HEK293T (cell line): ENCODE results near the gene CASQ2.

Source experiments
- CTCF ChIA-PET: fragments of 350-600 bp; formaldehyde crosslinking; extraction: SDS; loops from one replicate; lab custom pipeline; 2021; ENCODE audit warnings: antibody characterized with exemption, inconsistent platforms; lab: Yijun Ruan, JAX
- POLR2A ChIA-PET: fragments of 350-600 bp; formaldehyde crosslinking; extraction: SDS; loops from one replicate; lab custom pipeline; 2020; ENCODE audit warnings: antibody characterized with exemption, inconsistent platforms; lab: Yijun Ruan, JAX
- DNase-seq: peaks from one replicate; pipeline ENCODE4 v3.0.0; 2012; ENCODE audit warnings: mixed read lengths; ENCODE audit errors: extremely low spot score
- ARNT ChIP-seq: fragments of 450-650 bp; IDR thresholded peaks from 2 replicates; pipeline ENCODE4 v1.6.1; 2017; ENCODE audit warnings: mild to moderate bottlenecking
- BHLHE40 ChIP-seq: fragments of 450-650 bp; IDR thresholded peaks from 2 replicates; pipeline ENCODE4 v1.6.1; 2016; ENCODE audit warnings: mild to moderate bottlenecking, moderate library complexity, borderline replicate concordance
- CTBP1 ChIP-seq: fragments of 450-650 bp; IDR thresholded peaks from 2 replicates; pipeline ENCODE4 v1.6.1; 2016; ENCODE audit warnings: borderline replicate concordance
- ELF4 ChIP-seq: fragments of 450-650 bp; IDR thresholded peaks from 2 replicates; pipeline ENCODE4 v1.6.1; 2017; ENCODE audit warnings: antibody characterized with exemption
- FOXA1 ChIP-seq: fragments of 450-650 bp; IDR thresholded peaks from 2 replicates; pipeline ENCODE4 v1.6.1; 2016; ENCODE audit warnings: mild to moderate bottlenecking
- FOXK2 ChIP-seq: fragments of 450-650 bp; IDR thresholded peaks from 2 replicates; pipeline ENCODE4 v1.6.1; 2016; ENCODE audit warnings: mild to moderate bottlenecking
- FOXM1 ChIP-seq: fragments of 450-650 bp; IDR thresholded peaks from 2 replicates; pipeline ENCODE4 v1.6.1; 2017; ENCODE audit warnings: mild to moderate bottlenecking, borderline replicate concordance
- HDGF ChIP-seq: fragments of 450-650 bp; IDR thresholded peaks from 2 replicates; pipeline ENCODE4 v1.6.1; 2017; ENCODE audit warnings: antibody characterized with exemption, borderline replicate concordance
- L3MBTL2 ChIP-seq: fragments of 450-650 bp; conservative IDR thresholded peaks from 2 replicates; pipeline ENCODE4 v1.6.1; 2016; ENCODE audit warnings: mild to moderate bottlenecking
- LEF1 ChIP-seq: fragments of 450-650 bp; IDR thresholded peaks from 2 replicates; pipeline ENCODE4 v1.6.1; 2017; ENCODE audit warnings: mild to moderate bottlenecking, borderline replicate concordance
- NFRKB ChIP-seq: fragments of 450-650 bp; IDR thresholded peaks from 2 replicates; pipeline ENCODE4 v1.6.1; 2016; ENCODE audit warnings: mild to moderate bottlenecking, moderate library complexity
- SP1 ChIP-seq: fragments of 450-650 bp; IDR thresholded peaks from 2 replicates; pipeline ENCODE4 v1.6.1; 2017
- SUZ12 ChIP-seq: fragments of 450-650 bp; IDR thresholded peaks from 2 replicates; pipeline ENCODE4 v1.6.1; 2016; ENCODE audit warnings: mild to moderate bottlenecking
- TARDBP ChIP-seq: fragments of 450-650 bp; IDR thresholded peaks from 2 replicates; pipeline ENCODE4 v1.6.1; 2016
- ZNF384 ChIP-seq: fragments of 450-650 bp; IDR thresholded peaks from 2 replicates; pipeline ENCODE4 v1.6.1; 2016
- TF ChIP-seq, protein P1 (sequence below): fragments of 450-650 bp; IDR thresholded peaks from 2 replicates; pipeline ENCODE4 v1.6.1; 2016

CASQ2 gene

DNA sequence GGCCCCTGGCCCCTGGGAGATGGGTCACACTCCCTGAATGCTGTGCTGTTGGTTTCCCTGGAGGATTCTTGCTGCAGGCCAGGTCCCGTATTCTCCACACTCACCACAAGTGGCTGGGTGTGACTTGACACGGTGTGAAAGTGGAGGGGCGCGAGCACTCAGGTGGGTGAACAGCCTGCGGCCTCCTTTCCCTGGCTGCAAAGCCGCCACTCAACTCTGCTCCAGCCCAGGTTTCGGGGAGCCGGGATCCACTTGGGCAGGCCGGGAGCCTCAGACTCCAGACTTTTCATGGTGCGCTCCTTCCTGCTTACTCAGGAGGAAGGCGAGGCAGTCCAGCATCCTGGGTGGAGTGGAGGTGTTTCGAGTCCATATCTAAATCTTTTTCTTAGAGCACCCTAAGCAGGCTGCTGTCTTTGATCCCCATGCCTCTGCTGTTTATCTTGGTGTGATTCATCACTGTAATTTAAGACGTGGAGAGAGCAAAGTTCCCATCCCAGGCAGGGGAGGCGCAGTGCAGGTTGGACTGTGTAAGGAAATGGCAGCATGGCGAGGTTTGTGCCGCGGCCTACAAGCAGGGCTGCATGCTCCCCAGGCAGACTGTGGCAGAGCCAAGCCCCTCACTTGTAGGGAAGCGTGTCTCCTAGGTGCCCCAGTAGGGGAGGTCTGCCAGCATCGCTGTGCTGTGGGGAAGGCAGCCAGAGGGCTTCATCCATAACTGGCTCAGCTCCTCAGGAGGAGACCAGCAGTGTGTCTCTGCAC lies 97.2 kb downstream of the CASQ2 start:
- ChIA-PET POLR2A (no interaction called here), CTCF (interaction anchor here (1.7 kb wide), 1 partner anchor 35 kb away, joined by 8 read pairs; no protein-coding TSS in a partner anchor)
- DNase-seq: no peak

DNA sequence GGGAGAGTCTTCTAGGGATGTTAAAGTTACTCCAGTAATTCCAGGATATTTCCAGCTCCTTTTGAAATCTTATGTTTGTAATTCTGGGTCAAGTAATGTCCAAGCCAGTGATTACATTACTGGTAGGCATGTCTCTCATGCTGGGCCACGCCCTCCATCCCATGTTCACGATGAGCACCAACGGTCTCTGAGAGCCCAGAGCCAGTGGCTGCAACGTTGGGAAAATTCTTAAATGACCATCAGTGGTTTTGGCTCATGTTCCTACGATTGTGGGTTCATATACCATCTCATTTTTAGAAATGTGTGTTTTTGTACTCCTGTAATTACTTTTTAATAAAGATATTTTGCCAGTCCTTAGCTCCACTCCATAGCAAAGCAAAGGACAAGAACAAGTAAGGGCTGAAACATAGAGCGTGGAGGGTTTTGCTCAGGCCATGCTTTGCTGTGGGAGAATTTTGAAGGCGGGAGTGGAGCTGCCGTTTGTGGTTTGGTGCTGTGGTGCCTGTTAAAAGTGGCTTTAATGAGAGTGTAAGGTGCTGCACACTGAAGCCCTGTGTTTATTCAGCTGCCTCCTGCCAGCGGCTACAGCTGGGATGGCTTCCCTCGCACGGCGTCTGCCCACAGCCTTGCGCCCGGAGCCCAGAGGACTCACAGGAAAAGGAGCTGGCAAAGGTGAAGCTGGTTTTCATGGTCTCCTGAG lies 97.9 kb downstream of the CASQ2 start:
- TF ChIP-seq L3MBTL2 (no peak), ARNT (no peak)
- ChIA-PET POLR2A (no interaction called here), CTCF (interaction anchor here (1.7 kb wide), 1 partner anchor 36 kb away, joined by 8 read pairs; no protein-coding TSS in a partner anchor)
- no peak for DNase-seq

More for the DNA sequence above, 97.2 kb downstream of the CASQ2 start:
- TF ChIP-seq HDGF (no peak), ARNT (no peak), FOXM1 (no peak), L3MBTL2 (no peak), CTBP1 (no peak), NFRKB (no peak), SP1 (no peak), FOXA1 (no peak), SUZ12 (no peak), ZNF384 (no peak), FOXK2 (no peak), BHLHE40 (no peak)
- TF ChIP-seq, protein P1, sequence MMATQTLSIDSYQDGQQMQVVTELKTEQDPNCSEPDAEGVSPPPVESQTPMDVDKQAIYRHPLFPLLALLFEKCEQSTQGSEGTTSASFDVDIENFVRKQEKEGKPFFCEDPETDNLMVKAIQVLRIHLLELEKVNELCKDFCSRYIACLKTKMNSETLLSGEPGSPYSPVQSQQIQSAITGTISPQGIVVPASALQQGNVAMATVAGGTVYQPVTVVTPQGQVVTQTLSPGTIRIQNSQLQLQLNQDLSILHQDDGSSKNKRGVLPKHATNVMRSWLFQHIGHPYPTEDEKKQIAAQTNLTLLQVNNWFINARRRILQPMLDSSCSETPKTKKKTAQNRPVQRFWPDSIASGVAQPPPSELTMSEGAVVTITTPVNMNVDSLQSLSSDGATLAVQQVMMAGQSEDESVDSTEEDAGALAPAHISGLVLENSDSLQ: no peak

DNA sequence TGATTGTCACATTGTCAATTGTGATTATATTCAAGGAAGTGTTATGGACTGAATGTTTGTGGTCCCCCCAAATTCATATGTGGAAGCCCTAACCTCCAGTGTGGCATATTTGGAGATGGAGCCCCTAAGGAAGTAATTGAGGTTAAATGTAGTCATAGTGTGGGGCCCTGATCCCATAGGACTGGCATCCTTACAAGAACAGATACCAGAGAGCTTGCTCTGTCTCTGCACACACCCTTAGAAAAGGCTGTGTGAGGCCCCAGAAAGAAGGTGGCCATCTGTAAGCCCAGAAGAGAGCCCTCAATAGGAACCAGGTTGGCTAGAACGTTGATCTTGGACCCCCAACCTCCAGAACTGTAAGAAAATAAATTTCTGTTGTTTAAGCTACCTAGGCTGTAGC lies 98.6 kb downstream of the CASQ2 start:
- DNase-seq: no peak
- no peak for TF ChIP-seq L3MBTL2
- no peak for TF ChIP-seq ELF4
- TF ChIP-seq SP1: no peak
- no peak for TF ChIP-seq TARDBP
- TF ChIP-seq NFRKB: no peak
- no peak for TF ChIP-seq SUZ12
- TF ChIP-seq FOXM1: no peak
- no peak for TF ChIP-seq CTBP1
- TF ChIP-seq LEF1: no peak
- TF ChIP-seq ZNF384: no peak
- TF ChIP-seq, protein P1: no peak
- no peak for TF ChIP-seq BHLHE40
- TF ChIP-seq FOXA1: no peak
- no peak for TF ChIP-seq ARNT
- TF ChIP-seq FOXK2: no peak
- TF ChIP-seq HDGF: no peak
- CTCF ChIA-PET: interaction anchor here (1.3 to 1.7 kb wide), 2 partner anchors 37 to 62 kb away, joined by 4 to 8 read pairs; no protein-coding TSS in a partner anchor
- POLR2A ChIA-PET: no interaction called here

DNA sequence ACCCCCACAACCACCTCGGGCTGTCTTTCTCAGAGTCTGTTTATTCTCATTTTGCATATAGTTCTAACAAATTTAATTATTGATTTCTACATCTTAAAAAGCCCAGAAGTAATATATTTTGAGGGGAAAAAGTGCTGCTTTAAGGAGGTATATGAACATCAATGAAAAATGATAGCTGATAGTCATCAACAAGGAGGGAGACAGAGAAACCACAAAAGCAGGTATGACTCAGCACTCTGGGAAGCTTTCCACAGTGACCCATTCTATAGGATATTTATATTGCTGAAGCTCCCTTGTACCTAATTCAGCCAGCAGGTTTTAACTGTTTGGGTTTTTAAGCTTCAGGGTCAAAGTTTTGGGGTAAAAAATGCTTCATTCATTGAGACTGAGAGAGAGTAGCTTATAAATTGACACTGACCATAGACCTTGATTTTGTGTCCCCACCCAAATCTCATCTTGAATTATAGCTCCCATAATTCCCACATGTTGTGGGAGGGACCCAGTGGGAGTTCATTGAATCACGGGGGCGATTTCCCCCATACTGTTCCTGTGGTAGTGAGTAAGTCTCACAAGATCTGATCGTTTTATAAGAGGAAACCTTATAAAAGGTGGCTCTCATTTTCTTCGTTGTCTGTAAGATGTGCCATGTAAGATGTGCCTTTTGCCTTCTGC lies 99.4 kb downstream of the CASQ2 start:
- DNase-seq: no peak
- ChIA-PET CTCF (interaction anchor here (1.3 to 1.4 kb wide), 2 partner anchors 38 to 61 kb away, joined by 4 read pairs; no protein-coding TSS in a partner anchor), POLR2A (no interaction called here)
- TF ChIP-seq TARDBP (no peak), SUZ12 (no peak), ARNT (no peak)

DNA sequence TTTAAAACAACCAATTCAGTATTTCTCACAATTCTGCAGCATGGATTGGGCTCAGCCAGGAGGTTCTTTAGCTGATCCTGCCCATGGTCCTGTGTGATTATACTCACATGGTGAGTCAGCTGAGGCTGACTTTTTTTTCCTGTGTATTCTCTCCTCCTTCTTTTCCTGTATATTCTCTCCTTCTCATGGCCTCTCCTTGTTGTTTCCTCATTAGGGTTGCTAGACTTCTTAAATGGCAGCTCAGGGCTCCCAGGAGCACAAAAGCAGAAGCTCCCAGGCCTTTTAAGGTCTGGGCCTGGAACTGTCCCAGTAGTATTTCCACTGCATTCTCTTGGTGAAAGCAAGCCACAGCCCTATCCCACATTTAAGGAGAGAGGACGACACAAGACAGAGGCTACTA lies 99.9 kb downstream of the CASQ2 start:
- ChIA-PET POLR2A (no interaction called here), CTCF (interaction anchor here (1.3 to 1.4 kb wide), 2 partner anchors 38 to 60 kb away, joined by 4 read pairs; no protein-coding TSS in a partner anchor)
- no peak for DNase-seq
- TF ChIP-seq SUZ12 (no peak), HDGF (no peak), TARDBP (no peak), FOXM1 (no peak), BHLHE40 (no peak), FOXA1 (no peak), L3MBTL2 (no peak), ARNT (no peak), LEF1 (no peak), NFRKB (no peak), ZNF384 (no peak), SP1 (no peak), CTBP1 (no peak), ELF4 (no peak), FOXK2 (no peak)
- TF ChIP-seq, protein P1: no peak
